ENCODE results near the gene PAK5.

DNA sequence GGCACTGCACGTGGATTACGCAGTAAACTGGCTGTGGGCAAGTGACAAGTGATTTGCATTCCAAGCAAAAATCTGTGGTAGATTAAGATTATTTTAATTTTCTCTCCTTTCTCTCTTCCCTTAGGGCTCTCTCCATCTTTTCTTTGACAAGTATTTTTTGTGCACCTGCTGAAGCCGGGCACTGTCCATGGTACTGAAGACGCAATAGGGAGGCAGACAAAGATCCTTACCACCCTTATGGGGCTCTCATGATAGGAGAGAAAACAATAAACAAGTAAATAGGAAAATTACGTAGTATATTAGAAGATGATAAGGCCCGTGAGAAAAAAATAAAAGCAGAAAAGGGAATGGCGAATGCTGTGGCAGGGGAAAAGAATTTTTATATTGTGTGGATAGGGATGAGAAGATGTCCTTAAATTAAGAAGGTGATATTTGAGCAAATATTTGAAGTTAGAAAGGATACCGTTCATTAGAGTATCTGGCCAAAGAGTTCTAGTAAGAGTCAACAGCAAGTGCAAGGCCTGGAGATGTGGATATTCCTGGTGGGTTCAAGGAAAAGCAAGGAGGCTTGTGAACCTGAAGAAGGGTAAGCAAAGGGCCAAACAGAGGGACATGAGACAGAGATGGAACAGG lies 178.5 kb downstream of the PAK5 start:
- TF ChIP-seq, protein P1, sequence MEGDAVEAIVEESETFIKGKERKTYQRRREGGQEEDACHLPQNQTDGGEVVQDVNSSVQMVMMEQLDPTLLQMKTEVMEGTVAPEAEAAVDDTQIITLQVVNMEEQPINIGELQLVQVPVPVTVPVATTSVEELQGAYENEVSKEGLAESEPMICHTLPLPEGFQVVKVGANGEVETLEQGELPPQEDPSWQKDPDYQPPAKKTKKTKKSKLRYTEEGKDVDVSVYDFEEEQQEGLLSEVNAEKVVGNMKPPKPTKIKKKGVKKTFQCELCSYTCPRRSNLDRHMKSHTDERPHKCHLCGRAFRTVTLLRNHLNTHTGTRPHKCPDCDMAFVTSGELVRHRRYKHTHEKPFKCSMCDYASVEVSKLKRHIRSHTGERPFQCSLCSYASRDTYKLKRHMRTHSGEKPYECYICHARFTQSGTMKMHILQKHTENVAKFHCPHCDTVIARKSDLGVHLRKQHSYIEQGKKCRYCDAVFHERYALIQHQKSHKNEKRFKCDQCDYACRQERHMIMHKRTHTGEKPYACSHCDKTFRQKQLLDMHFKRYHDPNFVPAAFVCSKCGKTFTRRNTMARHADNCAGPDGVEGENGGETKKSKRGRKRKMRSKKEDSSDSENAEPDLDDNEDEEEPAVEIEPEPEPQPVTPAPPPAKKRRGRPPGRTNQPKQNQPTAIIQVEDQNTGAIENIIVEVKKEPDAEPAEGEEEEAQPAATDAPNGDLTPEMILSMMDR (IDR thresholded peaks at IDR 0.05): no peak
- no peak for TF ChIP-seq POLR2A (IDR thresholded peaks at IDR 0.05)

All from Peyer's patch (tissue), 4 donors.